GM23248 (cell line): ENCODE data around the gene ZDHHC14.

Source experiments
- EZH2 ChIP-seq: fragments of 200-600 bp; sonication (generic); IDR thresholded peaks from 2 replicates; pipeline ENCODE4 v1.6.1; 2018; ENCODE audit warnings: antibody characterized with exemption, mild to moderate bottlenecking; ENCODE audit not compliant: insufficient read depth, poor library complexity, severe bottlenecking
- EZH2phosphoT487 ChIP-seq: fragments of 200-600 bp; sonication (generic); IDR thresholded peaks from 2 replicates; pipeline ENCODE4 v1.6.1; 2018; ENCODE audit warnings: antibody characterized with exemption, moderate library complexity, mild to moderate bottlenecking, low read depth; ENCODE audit not compliant: insufficient read depth

GRCh38 chr6:157530724-157531168 lies 149.8 kb downstream of the ZDHHC14 start:
- TF ChIP-seq EZH2 (no peak), EZH2phosphoT487 (no peak)
